PC-9 (cell line): Measurements from ENCODE around the gene PCNT.

Experiments used
- CTCF ChIP-seq: fragments of 200-600 bp; sonication (generic); conservative IDR thresholded peaks from 2 replicates; pipeline ENCODE4 v1.6.1; 2017; ENCODE audit warnings: mixed run types, antibody characterized with exemption, mild to moderate bottlenecking, moderate library complexity
- EZH2 ChIP-seq: fragments of 200-600 bp; sonication (generic); IDR thresholded peaks from 2 replicates; pipeline ENCODE4 v1.8.0; 2017; ENCODE audit warnings: antibody characterized with exemption, low read depth

GRCh38 chr21:46471514-46471913 is 147.6 kb downstream of the PCNT start:
- no peak for TF ChIP-seq CTCF
- TF ChIP-seq EZH2 = no peak
